Measurements from ENCODE around the gene DENND1A.

- no peak for TF ChIP-seq PKNOX1 (IDR thresholded peaks at IDR 0.05)
- no peak for TF ChIP-seq FOXM1 (IDR thresholded peaks at IDR 0.05; ENCODE audit: borderline replicate concordance)
- TF ChIP-seq L3MBTL2 (conservative IDR thresholded peaks at IDR 0.05): no peak
- no peak for TF ChIP-seq ELF4 (IDR thresholded peaks at IDR 0.05)
- no peak for TF ChIP-seq FOXA1 (IDR thresholded peaks at IDR 0.05)
- TF ChIP-seq SUZ12 (IDR thresholded peaks at IDR 0.05): no peak
- no peak for TF ChIP-seq TARDBP (IDR thresholded peaks at IDR 0.05)
- no peak for TF ChIP-seq FOXK2 (IDR thresholded peaks at IDR 0.05)
- no peak for TF ChIP-seq LEF1 (IDR thresholded peaks at IDR 0.05; ENCODE audit: borderline replicate concordance)
- TF ChIP-seq BHLHE40 (IDR thresholded peaks at IDR 0.05; ENCODE audit: borderline replicate concordance): no peak
- TF ChIP-seq ARNT (IDR thresholded peaks at IDR 0.05): no peak
Observed at GRCh38 chr9:123649909-123650308, 280.0 kb downstream of the DENND1A start.

Data from HEK293T (cell line).